ENCODE measurements around the gene ELAC2. TPM values are rescaled to one million over a fixed set of nuclear protein-coding genes. Genes with fewer than 3 reads are reported as not detected.

ELAC2 gene, protein sequence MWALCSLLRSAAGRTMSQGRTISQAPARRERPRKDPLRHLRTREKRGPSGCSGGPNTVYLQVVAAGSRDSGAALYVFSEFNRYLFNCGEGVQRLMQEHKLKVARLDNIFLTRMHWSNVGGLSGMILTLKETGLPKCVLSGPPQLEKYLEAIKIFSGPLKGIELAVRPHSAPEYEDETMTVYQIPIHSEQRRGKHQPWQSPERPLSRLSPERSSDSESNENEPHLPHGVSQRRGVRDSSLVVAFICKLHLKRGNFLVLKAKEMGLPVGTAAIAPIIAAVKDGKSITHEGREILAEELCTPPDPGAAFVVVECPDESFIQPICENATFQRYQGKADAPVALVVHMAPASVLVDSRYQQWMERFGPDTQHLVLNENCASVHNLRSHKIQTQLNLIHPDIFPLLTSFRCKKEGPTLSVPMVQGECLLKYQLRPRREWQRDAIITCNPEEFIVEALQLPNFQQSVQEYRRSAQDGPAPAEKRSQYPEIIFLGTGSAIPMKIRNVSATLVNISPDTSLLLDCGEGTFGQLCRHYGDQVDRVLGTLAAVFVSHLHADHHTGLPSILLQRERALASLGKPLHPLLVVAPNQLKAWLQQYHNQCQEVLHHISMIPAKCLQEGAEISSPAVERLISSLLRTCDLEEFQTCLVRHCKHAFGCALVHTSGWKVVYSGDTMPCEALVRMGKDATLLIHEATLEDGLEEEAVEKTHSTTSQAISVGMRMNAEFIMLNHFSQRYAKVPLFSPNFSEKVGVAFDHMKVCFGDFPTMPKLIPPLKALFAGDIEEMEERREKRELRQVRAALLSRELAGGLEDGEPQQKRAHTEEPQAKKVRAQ
- total RNA-seq (100 to 1,000 TPM in 2 of 7 donors, 10 to 100 TPM in 5; 47.6 to 110 (median 79.3) TPM), polyA plus RNA-seq (10 to 100 TPM; 29.4 to 36.4 (median 35.0) TPM)
- long read RNA-seq, donor 1, partial matches to known transcripts, result 8 of 11 reads
- long read RNA-seq, donor 1, other reads (novel, unspliced or antisense), result 0 of 11 reads
- long read RNA-seq, donor 2, partial matches to known transcripts, result 0 of 2 reads
- long read RNA-seq, donor 2, other reads (novel, unspliced or antisense), result 0 of 2 reads

- Histone ChIP-seq H3K4me3 (peak within 1 kb of the TSS; percentile 76 to 99 (median 96)), H3K27me3 (replicated peaks in 1 of 7) (no peaks in the 10 kb centered on the region), H3K36me3 (peaks cover 0 to 39% (median 34%) of the 10 kb centered on the region in 6 donors), H3K27ac (peak within 1 kb of the TSS; percentile 72 to 94 (median 90)), H3K9me3 (no peaks in the 10 kb centered on the region), H3K4me1 (peaks cover 6 to 39% (median 28%) of the 10 kb centered on the region in 6 donors)
- TF ChIP-seq, protein P1, sequence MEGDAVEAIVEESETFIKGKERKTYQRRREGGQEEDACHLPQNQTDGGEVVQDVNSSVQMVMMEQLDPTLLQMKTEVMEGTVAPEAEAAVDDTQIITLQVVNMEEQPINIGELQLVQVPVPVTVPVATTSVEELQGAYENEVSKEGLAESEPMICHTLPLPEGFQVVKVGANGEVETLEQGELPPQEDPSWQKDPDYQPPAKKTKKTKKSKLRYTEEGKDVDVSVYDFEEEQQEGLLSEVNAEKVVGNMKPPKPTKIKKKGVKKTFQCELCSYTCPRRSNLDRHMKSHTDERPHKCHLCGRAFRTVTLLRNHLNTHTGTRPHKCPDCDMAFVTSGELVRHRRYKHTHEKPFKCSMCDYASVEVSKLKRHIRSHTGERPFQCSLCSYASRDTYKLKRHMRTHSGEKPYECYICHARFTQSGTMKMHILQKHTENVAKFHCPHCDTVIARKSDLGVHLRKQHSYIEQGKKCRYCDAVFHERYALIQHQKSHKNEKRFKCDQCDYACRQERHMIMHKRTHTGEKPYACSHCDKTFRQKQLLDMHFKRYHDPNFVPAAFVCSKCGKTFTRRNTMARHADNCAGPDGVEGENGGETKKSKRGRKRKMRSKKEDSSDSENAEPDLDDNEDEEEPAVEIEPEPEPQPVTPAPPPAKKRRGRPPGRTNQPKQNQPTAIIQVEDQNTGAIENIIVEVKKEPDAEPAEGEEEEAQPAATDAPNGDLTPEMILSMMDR (IDR thresholded peaks at IDR 0.05 in 8 of 11, conservative IDR thresholded peaks at IDR 0.05 in 3 of 11), result peak in 8 of 11 experiments; percentile 17 to 67 (median 47)
- TF ChIP-seq POLR2AphosphoS5 (IDR thresholded peaks at IDR 0.05) (peak; percentile 91 to 94 (median 92)), POLR2A (IDR thresholded peaks at IDR 0.05) (peak in 1 of 3 donors; percentile 66)
- DNase-seq, result peak; percentile 98
- intact Hi-C loops (cut with DNase I; ENCODE audit: low total_unique reads), result no loop called here
- 0 to 1% (median 0%) methylated on average over 41 to 79 of the region's 79 CpGs for WGBS, 5 donors
These were observed at the start of gene ELAC2 for GRCh38 chr17:13017655-13018459. Gene ELAC2, minus strand, starts transcription at chr17:13018027. Its CDS starts 80 bp downstream, at chr17:13017947.

- no peak for DNase-seq
- no peak overlapping the region for H3K4me3 ChIP-seq
- intact Hi-C loops (cut with DNase I; ENCODE audit: low total_unique reads), result no loop called here
- no peak for TF ChIP-seq POLR2AphosphoS5 (IDR thresholded peaks at IDR 0.05)
- TF ChIP-seq, protein P1 (IDR thresholded peaks at IDR 0.05 in 8 of 11, conservative IDR thresholded peaks at IDR 0.05 in 3 of 11), result no peak
- TF ChIP-seq POLR2A (IDR thresholded peaks at IDR 0.05), result no peak
- no peaks in the 10 kb centered on the region for H3K4me1 ChIP-seq
- no peaks in the 10 kb centered on the region for H3K27me3 ChIP-seq (replicated peaks in 1 of 7)
- H3K36me3 ChIP-seq, result no peaks in the 10 kb centered on the region
- H3K27ac ChIP-seq, result no peak overlapping the region
- 84 to 92% (median 87%) methylated on average over 1 of the region's 1 CpG for WGBS, 5 donors
- peaks cover 0 to 19% (median 10%) of the 10 kb centered on the region in 8 donors for H3K9me3 ChIP-seq
These were observed 47.2 kb upstream of the ELAC2 start for GRCh38 chr17:13065032-13065431.

DNA sequence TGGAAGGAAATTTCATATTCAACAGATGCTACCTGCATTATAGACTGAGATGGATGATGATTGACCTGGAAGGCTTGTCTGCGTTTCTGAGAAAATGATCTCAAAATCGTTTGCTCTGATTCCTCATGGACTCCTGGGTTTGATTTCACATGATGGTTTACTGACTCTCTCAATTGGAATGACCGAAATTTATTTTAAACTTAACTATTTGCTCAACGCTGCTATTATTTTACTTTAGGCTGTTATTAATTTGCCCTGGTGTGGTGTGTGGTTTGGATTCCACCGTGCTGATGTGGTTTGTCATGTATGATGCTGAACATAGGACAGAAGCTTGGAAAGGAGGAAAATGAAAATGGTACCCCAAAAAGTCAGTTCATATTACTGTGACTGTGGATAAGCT lies 37.3 kb upstream of the ELAC2 start:
- intact Hi-C loops (cut with DNase I; ENCODE audit: low total_unique reads), result no loop called here
- no peaks in the 10 kb centered on the region for H3K36me3 ChIP-seq

More for the DNA sequence above, 37.3 kb upstream of the ELAC2 start:
- Histone ChIP-seq H3K27me3 (replicated peaks in 1 of 7) (peaks cover 0 to 3% (median 0%) of the 10 kb centered on the region in 7 donors), H3K4me3 (no peak overlapping the region), H3K27ac (no peak overlapping the region), H3K9me3 (peaks cover 0 to 10% (median under 1%) of the 10 kb centered on the region in 8 donors), H3K4me1 (no peaks in the 10 kb centered on the region)
- TF ChIP-seq, protein P1 (IDR thresholded peaks at IDR 0.05 in 8 of 11, conservative IDR thresholded peaks at IDR 0.05 in 3 of 11), result no peak
- TF ChIP-seq POLR2A (IDR thresholded peaks at IDR 0.05) (no peak), POLR2AphosphoS5 (IDR thresholded peaks at IDR 0.05) (no peak)
- no peak for DNase-seq
- 74 to 86% (median 82%) methylated on average over 5 of the region's 5 CpGs for WGBS, 5 donors

Data from spleen (tissue), 13 donors.